Middle frontal gyrus (tissue), 1 donor: Measurements from ENCODE around the gene TRIM49.
"Not testable (repeated sequence)": the region's sequence is repeated elsewhere in the genome, so short reads cannot be mapped to it uniquely, and the experiment has no call there.

Source experiments
- DNase-seq: peaks from one replicate; pipeline ENCODE4 v3.0.0-alpha.2; 2015; ENCODE audit warnings: low spot score; ENCODE audit errors: extremely low spot score

TRIM49 gene

GRCh38 chr11:89808475-89808874 is at the start of gene TRIM49:
Gene TRIM49, minus strand, starts transcription at chr11:89808575. Its CDS starts 4,106 bp downstream, at chr11:89804469.
- DNase-seq: not testable (repeated sequence)

GRCh38 chr11:89826694-89827093 is 18.3 kb upstream of the TRIM49 start:
- not testable (repeated sequence) for DNase-seq

GRCh38 chr11:89820008-89820407 is 11.6 kb upstream of the TRIM49 start:
- not testable (repeated sequence) for DNase-seq

GRCh38 chr11:89813535-89813934 is 5.2 kb upstream of the TRIM49 start:
- DNase-seq: not testable (repeated sequence)

- DNase-seq: not testable (repeated sequence)
These were observed 20.8 kb downstream of the TRIM49 start for GRCh38 chr11:89787506-89788063.

GRCh38 chr11:89785726-89786125 is 22.6 kb downstream of the TRIM49 start:
- DNase-seq: not testable (repeated sequence)

GRCh38 chr11:89750822-89751221 is 57.6 kb downstream of the TRIM49 start:
- not testable (repeated sequence) for DNase-seq
